GM21526 (cell line): Measurements from ENCODE around the gene NRP1.
A peak's percentile ranks its signal among the peaks of the same experiment; 100 is the strongest.

ENCODE experiments used
- ATAC-seq: cut with Tn5 transposase; IDR thresholded peaks from one replicate; pipeline ENCODE4 v1.9.1; 2021; ENCODE audit warnings: moderate library complexity; ENCODE audit not compliant: unreplicated experiment, low FRiP score

The NRP1 gene

GRCh38 chr10:33136271-33136670 lies 198.2 kb downstream of the NRP1 start:
- no peak for ATAC-seq

- ATAC-seq, result no peak
Measured at GRCh38 chr10:33134011-33134751, 200.3 kb downstream of the NRP1 start.

- ATAC-seq, result no peak
Measured at GRCh38 chr10:33133557-33133956, 200.9 kb downstream of the NRP1 start.

GRCh38 chr10:33132626-33133025 lies 201.8 kb downstream of the NRP1 start:
- ATAC-seq, result peak; percentile 67

- ATAC-seq, result no peak
Measured at GRCh38 chr10:33129996-33130386, 204.5 kb downstream of the NRP1 start.

- no peak for ATAC-seq
Measured at GRCh38 chr10:33129141-33129995, 205.1 kb downstream of the NRP1 start.

- ATAC-seq, result no peak
Measured at GRCh38 chr10:33127622-33128021, 206.8 kb downstream of the NRP1 start.
